Astrocyte (in vitro differentiated cells and primary cell): ENCODE results near the gene ZNF503. TPM values are rescaled to one million over a fixed set of nuclear protein-coding genes. Genes with fewer than 3 reads are reported as not detected.

Experiments used
- DNase-seq: peaks from one replicate; pipeline ENCODE4 v3.0.0-alpha.2; 2010; ENCODE audit warnings: low read depth
- FAIRE-seq: peaks from 2 replicates; lab custom pipeline; 2011; peaks lifted over from hg19 to GRCh38; lab: Jason Lieb, UNC
- H2AFZ ChIP-seq: 2 replicates; pipeline ENCODE4 v1.6.0; 2012; ENCODE audit warnings: low read depth, low read length, inconsistent platforms
- H3K27ac ChIP-seq: 2 replicates; pipeline ENCODE4 v1.5.1; 2011; ENCODE audit warnings: low read depth, low read length, inconsistent platforms
- H3K27me3 ChIP-seq: 2 replicates; pipeline ENCODE4 v1.6.0; 2011; ENCODE audit warnings: low read length, inconsistent platforms; ENCODE audit not compliant: insufficient read depth
- H3K36me3 ChIP-seq: 2 replicates; pipeline ENCODE4 v1.5.1; 2011; ENCODE audit warnings: low read length, inconsistent platforms; ENCODE audit not compliant: insufficient read depth
- H3K4me1 ChIP-seq: 2 replicates; pipeline ENCODE4 v1.5.1; 2011; ENCODE audit warnings: low read length, inconsistent platforms; ENCODE audit not compliant: insufficient read depth
- H3K4me2 ChIP-seq: 2 replicates; pipeline ENCODE4 v1.6.0; 2012; ENCODE audit warnings: low read length, inconsistent platforms
- H3K4me3 ChIP-seq: 2 replicates; pipeline ENCODE4 v1.5.1; 2011; ENCODE audit warnings: low read depth, mild to moderate bottlenecking, low read length, inconsistent platforms; ENCODE audit not compliant: insufficient read depth
- H3K79me2 ChIP-seq: 2 replicates; pipeline ENCODE4 v1.6.0; 2012; ENCODE audit warnings: mild to moderate bottlenecking, low read length, inconsistent platforms; ENCODE audit not compliant: insufficient read depth
- H3K9ac ChIP-seq: 2 replicates; pipeline ENCODE4 v1.6.0; 2012; ENCODE audit warnings: mild to moderate bottlenecking, low read length, inconsistent platforms
- H3K9me3 ChIP-seq: 2 replicates; pipeline ENCODE4 v1.5.1; 2012; ENCODE audit warnings: low read depth, mild to moderate bottlenecking, low read length, inconsistent platforms; ENCODE audit not compliant: insufficient read depth
- H4K20me1 ChIP-seq: 2 replicates; pipeline ENCODE4 v1.6.0; 2012; ENCODE audit warnings: low read length, inconsistent platforms; ENCODE audit not compliant: insufficient read depth
- H3K27ac Mint-ChIP-seq: one replicate; pipeline ENCODE4 v1.8.0; 2021; ENCODE audit warnings: mild to moderate bottlenecking, mixed read lengths; ENCODE audit not compliant: unreplicated experiment
- H3K27me3 Mint-ChIP-seq: one replicate; pipeline ENCODE4 v1.8.0; 2021; ENCODE audit warnings: low read depth, mixed read lengths; ENCODE audit not compliant: unreplicated experiment
- H3K36me3 Mint-ChIP-seq: one replicate; pipeline ENCODE4 v1.8.0; 2021; ENCODE audit warnings: low read depth, mixed read lengths; ENCODE audit not compliant: unreplicated experiment
- H3K4me1 Mint-ChIP-seq: one replicate; pipeline ENCODE4 v1.8.0; 2021; ENCODE audit warnings: low read depth, mixed read lengths; ENCODE audit not compliant: unreplicated experiment
- H3K4me3 Mint-ChIP-seq: one replicate; pipeline ENCODE4 v1.8.0; 2021; ENCODE audit warnings: mild to moderate bottlenecking, moderate library complexity, mixed read lengths; ENCODE audit not compliant: unreplicated experiment
- H3K9me3 Mint-ChIP-seq: one replicate; pipeline ENCODE4 v1.8.0; 2021; ENCODE audit warnings: mild to moderate bottlenecking, mixed read lengths; ENCODE audit not compliant: unreplicated experiment
- CTCF ChIP-seq: IDR thresholded peaks from 2 replicates; pipeline ENCODE4 v1.5.1; 2011; ENCODE audit warnings: low read depth, mild to moderate bottlenecking, inconsistent platforms, low read length, moderate library complexity; ENCODE audit not compliant: insufficient read depth
- EZH2 ChIP-seq: IDR thresholded peaks from 2 replicates; pipeline ENCODE4 v1.6.1; 2012; ENCODE audit warnings: mild to moderate bottlenecking, low read length, inconsistent platforms; ENCODE audit not compliant: insufficient read depth
- total RNA-seq: library from RNA; stranded (reverse); gene quantifications from 2 replicates; pipeline ENCODE4 v1.2.1, GENCODE V29; 2021

ZNF503 gene
- total RNA-seq, 1 donor from 2014 or later, result 11.9 TPM

GRCh38 chr10:75395932-75396630 is 5.5 kb downstream of the ZNF503 start:
- H3K36me3 Mint-ChIP-seq, result peaks cover 4% of the 10 kb centered on the region
- peaks cover 5% of the 10 kb centered on the region for H3K4me1 ChIP-seq
- H3K4me1 Mint-ChIP-seq, result no peaks in the 10 kb centered on the region
- H3K27ac Mint-ChIP-seq, result no peak overlapping the region
- peaks cover 48% of the 10 kb centered on the region for H3K79me2 ChIP-seq
- H2AFZ ChIP-seq, result peak overlapping the region; percentile 77
- H3K27me3 ChIP-seq, result peaks cover 5% of the 10 kb centered on the region
- DNase-seq (no peak), FAIRE-seq (no peak)
- no peaks in the 10 kb centered on the region for H3K36me3 ChIP-seq
- peaks cover 50% of the 10 kb centered on the region for H3K27me3 Mint-ChIP-seq
- peak overlapping the region; percentile 100 for H3K4me2 ChIP-seq
- H3K9me3 ChIP-seq, result no peaks in the 10 kb centered on the region
- peak overlapping the region; percentile 93 for H3K9ac ChIP-seq
- no peak overlapping the region for H3K4me3 Mint-ChIP-seq
- peaks cover 8% of the 10 kb centered on the region for H3K9me3 Mint-ChIP-seq
- H4K20me1 ChIP-seq, result peaks cover 42% of the 10 kb centered on the region
- TF ChIP-seq CTCF (no peak), EZH2 (no peak)
- peak overlapping the region; percentile 51 for H3K4me3 ChIP-seq
- H3K27ac ChIP-seq, result peak overlapping the region; percentile 74

- H3K36me3 Mint-ChIP-seq, result peaks cover 4% of the 10 kb centered on the region
- no peaks in the 10 kb centered on the region for H3K4me1 Mint-ChIP-seq
- peaks cover 56% of the 10 kb centered on the region for H3K27me3 Mint-ChIP-seq
- Histone ChIP-seq H2AFZ (peak overlapping the region; percentile 77), H3K27ac (no peak overlapping the region), H3K9ac (peak overlapping the region; percentile 93), H3K79me2 (peaks cover 40% of the 10 kb centered on the region), H4K20me1 (peaks cover 35% of the 10 kb centered on the region), H3K9me3 (no peaks in the 10 kb centered on the region), H3K4me3 (no peak overlapping the region), H3K27me3 (peaks cover 5% of the 10 kb centered on the region), H3K4me1 (peaks cover 5% of the 10 kb centered on the region), H3K4me2 (peak overlapping the region; percentile 100), H3K36me3 (no peaks in the 10 kb centered on the region)
- FAIRE-seq (no peak), DNase-seq (no peak)
- H3K27ac Mint-ChIP-seq, result peak overlapping the region; percentile 75
- TF ChIP-seq CTCF (peak; percentile 44), EZH2 (no peak)
- H3K9me3 Mint-ChIP-seq, result peaks cover 8% of the 10 kb centered on the region
- H3K4me3 Mint-ChIP-seq, result peak overlapping the region; percentile 52
Measured at GRCh38 chr10:75395066-75395931, 6.3 kb downstream of the ZNF503 start.
